Measurements from ENCODE around the gene NSG1.
A peak's percentile ranks its signal among the peaks of the same experiment; 100 is the strongest.
"Not testable (repeated sequence)": the region's sequence is repeated elsewhere in the genome, so short reads cannot be mapped to it uniquely, and the experiment has no call there.

NSG1 gene, protein sequence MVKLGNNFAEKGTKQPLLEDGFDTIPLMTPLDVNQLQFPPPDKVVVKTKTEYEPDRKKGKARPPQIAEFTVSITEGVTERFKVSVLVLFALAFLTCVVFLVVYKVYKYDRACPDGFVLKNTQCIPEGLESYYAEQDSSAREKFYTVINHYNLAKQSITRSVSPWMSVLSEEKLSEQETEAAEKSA

DNA sequence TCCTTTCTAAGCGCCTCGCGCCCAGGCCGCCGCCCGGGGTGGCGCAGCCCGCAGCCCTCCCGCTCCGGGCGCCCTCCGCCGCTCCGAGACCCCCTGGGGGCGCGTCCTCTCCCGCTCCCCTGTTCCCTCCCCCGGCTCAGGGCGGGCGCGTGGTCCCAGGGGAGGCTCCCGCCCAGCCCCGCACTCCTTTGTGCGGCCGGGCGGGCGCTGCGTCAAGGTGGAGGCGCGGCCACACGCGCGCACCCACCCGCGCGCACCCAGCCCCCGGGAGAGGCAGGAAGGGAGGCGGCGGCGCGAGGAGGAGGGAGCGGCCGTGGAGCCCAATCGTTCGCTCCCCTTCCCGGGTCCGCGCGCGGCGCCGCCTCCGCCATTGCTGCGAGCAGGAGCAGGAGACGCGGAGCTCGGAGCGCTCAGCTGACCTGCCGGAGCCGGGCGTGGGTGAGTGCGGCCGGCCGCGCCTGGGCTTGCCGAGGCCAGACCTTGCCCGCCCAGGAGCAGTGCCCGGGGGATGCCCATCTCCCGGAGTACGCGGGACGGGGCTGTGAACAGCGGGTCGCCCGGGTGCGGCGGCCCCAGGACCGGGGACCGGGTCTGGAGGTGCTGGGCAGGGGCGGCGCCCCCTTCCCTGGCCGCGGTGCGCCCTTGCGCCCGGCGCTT, at the start of gene NSG1:
Gene NSG1, plus strand, starts transcription at position 367 of the 657 bp plus-strand sequence. CDS start 528 bp downstream, outside the sequence.
- peak; percentile 37 for DNase-seq

- no peak for DNase-seq
Measured at GRCh38 chr4:4338210-4339001, 48.5 kb upstream of the NSG1 start.

GRCh38 chr4:4339504-4340085, 47.3 kb upstream of the NSG1 start:
- DNase-seq, result peak; percentile 82

DNA sequence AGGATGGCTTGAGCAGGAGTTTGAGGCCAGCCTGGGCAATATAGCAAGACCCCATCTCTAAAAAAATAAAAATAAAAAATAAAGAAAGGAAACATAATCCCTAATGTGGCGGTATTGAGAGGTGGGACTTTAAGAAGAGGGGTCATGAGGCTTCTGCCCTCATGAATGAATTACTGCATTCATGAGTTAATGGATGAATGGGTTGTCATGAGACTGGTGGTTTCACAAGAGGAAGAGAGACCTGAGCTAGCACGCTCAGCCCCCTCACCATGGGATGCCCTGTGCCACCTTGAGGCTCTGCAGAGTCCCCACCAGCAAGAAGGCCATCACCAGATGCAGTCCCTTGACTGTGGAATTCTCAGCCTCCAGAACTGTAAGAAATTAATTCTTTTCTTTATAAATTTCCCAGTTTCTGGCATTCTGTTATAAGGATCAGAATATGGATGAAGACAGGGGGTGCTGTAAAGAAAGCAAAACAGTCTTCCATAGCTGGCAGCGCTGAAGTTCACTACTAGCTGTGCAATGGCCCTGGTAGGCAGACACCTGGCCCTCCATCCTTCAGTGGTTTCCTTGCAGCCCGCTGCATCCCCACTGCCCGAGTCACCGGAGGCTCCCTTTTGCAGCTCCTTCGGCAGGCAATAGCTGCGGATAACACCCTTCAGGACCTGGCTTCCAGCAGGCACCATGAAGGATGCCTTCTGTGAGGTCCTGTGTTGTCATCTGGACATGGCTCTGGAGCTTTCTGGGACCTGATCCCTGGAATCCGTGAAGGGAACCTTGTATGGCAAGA, 44.8 kb upstream of the NSG1 start:
- no peak for DNase-seq

- DNase-seq, result no peak
Measured at GRCh38 chr4:4343038-4343437, 43.9 kb upstream of the NSG1 start.

- no peak for DNase-seq
Measured at GRCh38 chr4:4344915-4345527, 41.9 kb upstream of the NSG1 start.

DNA sequence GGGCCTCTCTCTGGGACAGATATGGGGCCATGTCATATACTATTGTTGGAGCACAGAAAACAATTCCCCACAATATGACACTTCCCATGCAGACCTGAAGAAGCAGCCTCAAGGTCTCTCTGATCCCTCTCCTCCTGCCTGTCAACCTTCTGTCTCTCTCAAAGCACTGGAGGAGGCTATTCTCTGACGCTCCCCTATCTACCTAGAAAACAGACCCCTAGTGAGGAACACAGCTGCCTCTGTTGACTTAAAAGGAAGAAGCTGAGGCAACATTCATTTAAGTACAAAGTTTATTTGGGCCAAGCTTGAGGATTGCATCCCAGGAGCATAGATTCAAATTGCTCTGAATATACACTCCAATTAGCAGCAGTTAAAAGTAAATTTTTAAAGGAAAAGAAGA, 39.3 kb upstream of the NSG1 start:
- DNase-seq, result no peak

DNA sequence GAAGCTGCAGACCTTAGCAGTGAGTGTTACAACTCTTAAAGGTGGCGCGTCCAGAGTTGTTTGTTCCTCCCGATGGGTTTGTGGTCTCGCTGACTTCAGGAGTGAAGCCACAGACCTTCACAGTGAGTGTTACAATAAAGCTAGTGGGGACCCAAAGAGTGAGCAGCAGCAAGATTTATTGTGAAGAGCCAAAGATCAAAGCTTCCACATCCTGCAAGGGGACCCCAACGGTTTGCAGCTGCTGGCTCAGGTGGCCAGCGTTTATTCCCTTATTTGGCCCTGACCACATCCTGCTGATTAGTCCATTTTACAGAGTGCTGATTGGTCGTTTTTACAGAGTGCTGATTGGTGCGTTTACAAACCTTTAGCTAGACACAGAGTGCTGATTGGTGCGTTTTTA, 38.3 kb upstream of the NSG1 start:
- not testable (repeated sequence) for DNase-seq

- DNase-seq, result peak; percentile 55
Measured at GRCh38 chr4:4349867-4350266, 37.0 kb upstream of the NSG1 start.

DNA sequence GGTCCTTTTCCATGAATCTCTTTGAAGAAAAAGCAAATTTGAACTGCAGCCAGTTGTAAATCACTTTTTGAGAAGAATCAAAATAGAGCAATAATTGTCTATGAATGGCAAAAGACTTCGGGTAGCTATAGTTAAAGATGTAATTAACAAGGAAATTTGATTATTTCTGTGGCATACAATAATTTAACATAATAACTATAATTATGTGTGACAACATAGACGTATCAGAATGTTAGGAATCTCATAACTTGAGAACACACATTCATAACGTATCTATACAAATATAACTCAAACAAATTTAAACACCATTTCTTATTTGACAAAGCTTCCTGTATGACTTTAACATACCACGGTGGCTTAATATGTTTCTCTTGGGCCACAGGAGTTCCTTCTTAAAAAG, 36.0 kb upstream of the NSG1 start:
- no peak for DNase-seq

DNA sequence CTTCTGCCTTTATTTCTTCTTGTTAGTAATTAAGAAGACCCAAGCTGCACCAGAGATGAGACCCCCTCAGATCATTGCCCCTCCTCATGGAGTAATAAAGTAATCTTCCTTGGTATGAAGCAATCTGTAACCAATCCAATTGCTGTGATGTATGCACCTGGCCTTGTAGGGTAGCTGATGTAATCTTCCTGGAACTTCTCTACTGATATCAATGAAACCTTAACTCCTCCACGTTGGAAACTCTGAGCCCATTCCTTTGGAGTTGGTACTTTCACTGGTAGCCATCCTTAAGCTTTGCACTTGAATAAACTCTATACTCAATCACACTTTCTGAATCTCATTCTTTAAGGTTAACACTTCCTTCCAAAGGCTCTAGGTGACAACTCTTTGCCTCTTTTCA, 31.6 kb upstream of the NSG1 start:
- DNase-seq, result no peak

DNA sequence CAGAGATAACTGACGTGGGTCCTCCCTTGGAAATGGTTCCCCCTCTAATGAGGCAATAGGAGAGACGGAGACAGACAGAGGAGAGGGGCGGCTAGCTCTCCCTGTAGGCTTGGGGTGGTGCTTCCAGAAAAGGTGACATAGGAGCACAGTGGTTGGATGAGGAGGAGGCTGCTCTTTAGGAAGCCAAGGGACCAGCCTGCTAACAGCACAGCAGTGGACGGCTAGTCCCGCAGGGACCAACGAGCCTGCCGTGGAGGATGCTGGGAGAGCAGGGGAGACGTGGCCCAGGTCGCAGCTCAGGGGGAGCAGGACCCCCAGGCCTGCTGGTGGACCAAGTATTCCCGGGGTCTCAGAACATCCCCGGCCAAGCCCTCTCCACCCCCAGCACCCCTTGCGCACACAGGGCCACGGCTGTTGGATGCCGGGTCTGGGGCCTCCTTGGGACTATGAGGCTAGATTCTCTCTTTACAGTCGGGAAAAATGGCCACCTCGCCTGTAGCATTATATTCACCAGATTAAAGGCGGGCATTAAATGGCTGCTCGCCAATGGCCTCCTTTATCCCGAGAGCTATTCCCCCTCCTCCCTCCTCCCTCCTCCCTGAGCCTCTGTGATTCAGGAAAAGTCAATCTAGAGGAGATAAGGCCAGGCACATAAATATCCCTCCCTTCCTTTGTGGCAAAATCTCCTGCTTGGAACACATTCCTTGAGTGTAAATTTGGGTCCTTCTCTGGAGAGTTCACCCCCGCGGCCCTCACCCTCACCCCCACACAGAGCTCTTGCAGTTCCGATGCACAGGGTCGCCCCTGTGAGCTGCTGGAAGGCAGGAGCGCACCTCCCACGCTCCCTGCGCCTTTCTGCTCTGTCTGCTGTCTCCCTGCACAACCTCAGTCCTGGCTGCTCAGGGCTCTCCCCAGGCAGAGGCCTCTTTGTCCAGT, 30.5 kb upstream of the NSG1 start:
- no peak for DNase-seq

- DNase-seq, result peak; percentile 24
Measured at GRCh38 chr4:4358093-4358854, 28.6 kb upstream of the NSG1 start.

DNA sequence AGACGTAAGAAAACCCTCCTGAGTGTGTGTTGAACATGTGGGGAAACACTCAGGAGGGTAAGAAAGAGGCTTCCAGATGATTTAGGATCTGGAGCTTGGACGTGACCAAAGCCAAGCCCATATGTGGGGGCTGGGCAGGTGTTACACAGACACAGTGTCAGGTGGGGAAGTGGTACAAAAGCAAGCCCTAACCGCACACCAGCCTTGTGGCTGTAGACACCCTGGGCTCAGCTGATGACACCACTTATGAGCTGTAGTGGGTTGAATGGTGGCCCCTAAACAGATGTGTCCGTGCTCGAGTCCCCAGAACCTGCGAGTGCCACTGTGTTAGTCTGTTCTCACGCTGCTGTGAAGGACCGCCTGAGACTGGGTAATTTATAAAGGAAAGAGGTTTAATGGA, 25.0 kb upstream of the NSG1 start:
- DNase-seq, result no peak

- DNase-seq, result no peak
Measured at GRCh38 chr4:4362991-4363697, 23.8 kb upstream of the NSG1 start.

GRCh38 chr4:4364061-4364460, 22.8 kb upstream of the NSG1 start:
- no peak for DNase-seq

DNA sequence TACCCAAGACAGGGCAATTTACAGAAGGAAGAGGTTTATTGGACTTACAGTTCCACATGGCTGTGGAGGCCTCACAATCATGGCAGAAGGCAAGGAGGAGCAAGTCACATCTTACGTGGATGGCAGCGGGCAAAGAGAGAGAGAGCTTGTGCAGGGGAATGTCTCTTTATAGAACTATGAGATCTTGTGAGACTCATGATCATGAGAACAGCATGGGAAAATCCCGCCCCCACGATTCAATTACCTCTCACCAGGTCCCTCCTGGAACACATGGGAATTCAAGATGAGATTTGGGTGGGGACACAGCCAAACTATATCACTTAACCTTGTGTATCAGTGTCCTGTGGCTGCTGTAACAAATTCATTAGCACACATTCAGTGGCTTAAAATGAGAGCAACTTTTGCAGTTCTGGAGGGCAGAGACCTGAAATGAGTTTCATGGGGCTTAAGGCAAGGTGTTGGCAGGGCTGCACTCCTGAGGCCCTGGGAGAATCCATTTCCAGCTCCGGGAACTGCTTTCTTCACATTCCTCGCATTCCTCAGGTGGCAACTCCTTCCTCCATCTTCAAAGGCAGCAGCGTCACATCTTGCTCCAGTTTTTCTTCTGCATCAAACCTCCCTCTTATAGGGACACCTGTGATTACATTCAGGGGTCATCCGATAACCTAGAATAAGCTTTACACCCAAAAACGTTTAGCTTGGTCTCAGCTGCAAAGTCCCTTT, 22.3 kb upstream of the NSG1 start:
- no peak for DNase-seq

DNA sequence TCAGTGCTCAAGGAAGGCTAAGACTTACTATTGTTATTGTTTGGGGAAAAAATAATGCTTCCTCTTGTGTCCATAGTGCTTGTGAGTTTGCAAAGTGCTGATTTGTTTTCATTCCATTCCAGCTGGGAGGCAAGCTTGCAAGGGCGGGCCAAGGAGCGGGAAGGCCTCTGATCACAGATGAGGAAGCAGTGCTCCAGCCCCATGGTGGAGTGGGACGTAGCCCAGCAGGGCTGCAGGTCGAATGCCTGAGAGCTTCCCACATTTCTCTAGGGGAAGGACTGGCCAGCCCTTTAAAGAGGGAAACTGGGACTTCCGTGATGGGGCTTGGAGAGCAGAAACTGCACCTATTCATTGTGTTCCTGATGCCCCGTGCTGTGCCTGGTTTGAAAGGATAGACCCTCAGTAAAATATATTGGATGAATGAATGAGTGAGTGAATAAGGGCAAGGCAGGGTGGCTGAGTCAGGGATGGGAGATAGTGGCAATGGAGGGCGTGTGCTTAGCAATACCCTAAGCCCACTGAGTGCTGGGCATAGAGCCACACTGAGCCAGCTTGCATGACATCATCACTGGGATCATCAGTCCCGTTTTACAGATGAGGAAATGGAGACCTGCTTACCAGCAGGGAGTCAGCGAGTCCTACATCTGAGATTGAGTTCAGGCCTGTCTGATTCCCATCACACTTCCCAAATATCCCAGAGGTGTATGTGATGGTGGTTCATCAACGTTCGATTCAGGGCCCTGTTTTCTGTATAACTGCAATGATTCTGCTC, 17.9 kb upstream of the NSG1 start:
- no peak for DNase-seq

All from hematopoietic multipotent progenitor cell treated with erythropoietin and hydrocortisone succinate and interleukin-3 and kit ligand, for 4 days (in vitro differentiated cells).